IMR-90 (cell line): ENCODE results near the gene DENND6A. TPM values are rescaled to one million over a fixed set of nuclear protein-coding genes. Genes with fewer than 3 reads are reported as not detected.

Experiments used
- ATAC-seq: fragments of 200-7000 bp; cut with Tn5 transposase; 2 replicates; pipeline ENCODE4 v1.9.1; 2020; ENCODE audit warnings: low read depth, mild to moderate bottlenecking, moderate library complexity
- BruUV-seq: library from RNA; stranded (reverse); fragments of 400-500 nt; replicated peaks from 2 replicates; lab custom pipeline; 2021; lab: Mats Ljungman, UMichigan
- CTCF ChIA-PET: fragments of 300-600 bp; formaldehyde crosslinking; extraction: SDS; loops from one replicate; lab custom pipeline; 2021; ENCODE audit warnings: antibody characterized with exemption; lab: Yijun Ruan, JAX
- POLR2A ChIA-PET: fragments of 300-600 bp; sonication (Branson Sonifier 250); formaldehyde crosslinking; loops from one replicate; lab custom pipeline; 2022; ENCODE audit warnings: antibody characterized with exemption; ENCODE audit not compliant: unreplicated experiment; lab: Charles Lee
- DNase-seq: peaks from one replicate; pipeline ENCODE4 v3.0.0; 2013
- H2AFZ ChIP-seq: replicated peaks from 2 replicates; pipeline ENCODE3; 2013; ENCODE audit warnings: low read length, mild to moderate bottlenecking; ENCODE audit not compliant: poor library complexity
- H2AK5ac ChIP-seq: 2 replicates; pipeline ENCODE4 v1.6.1; 2013; ENCODE audit warnings: low read depth, low read length, inconsistent platforms
- H2AK9ac ChIP-seq: replicated peaks from 2 replicates; pipeline ENCODE3; 2013; ENCODE audit warnings: mild to moderate bottlenecking, low read depth, low read length, moderate library complexity; ENCODE audit not compliant: poor library complexity
- H2BK120ac ChIP-seq: 2 replicates; pipeline ENCODE4 v1.6.1; 2013; ENCODE audit warnings: low read depth, low read length, inconsistent platforms
- H2BK15ac ChIP-seq: 3 replicates; pipeline ENCODE4 v1.6.1; 2013; ENCODE audit warnings: low read depth, low read length, inconsistent platforms
- H2BK20ac ChIP-seq: 2 replicates; pipeline ENCODE4 v1.6.1; 2013; ENCODE audit warnings: low read depth, mild to moderate bottlenecking, inconsistent platforms, low read length, moderate library complexity
- H2BK5ac ChIP-seq: 2 replicates; pipeline ENCODE4 v1.6.1; 2013; ENCODE audit warnings: mild to moderate bottlenecking, low read depth, low read length, inconsistent platforms; ENCODE audit not compliant: poor library complexity, severe bottlenecking
- H3K14ac ChIP-seq: replicated peaks from 2 replicates; pipeline ENCODE4 v1.6.1; 2013; ENCODE audit warnings: low read depth, low read length, inconsistent platforms
- H3K18ac ChIP-seq: 2 replicates; pipeline ENCODE4 v1.6.1; 2013; ENCODE audit warnings: low read depth, low read length, control low read depth
- H3K23ac ChIP-seq: 2 replicates; pipeline ENCODE4 v1.6.1; 2013; ENCODE audit warnings: low read depth, low read length, inconsistent platforms
- H3K27ac ChIP-seq: 2 replicates; pipeline ENCODE4 v1.5.1; 2013; ENCODE audit warnings: mild to moderate bottlenecking, control low read depth, low read length; ENCODE audit not compliant: insufficient read depth
- H3K27me3 ChIP-seq: 2 replicates; pipeline ENCODE4 v1.6.1; 2013; ENCODE audit warnings: low read length; ENCODE audit not compliant: control insufficient read depth, insufficient read depth
- H3K36me3 ChIP-seq: 2 replicates; pipeline ENCODE4 v1.6.1; 2013; ENCODE audit warnings: low read length, mixed read lengths; ENCODE audit not compliant: control insufficient read depth, insufficient read depth
- H3K4ac ChIP-seq: 2 replicates; pipeline ENCODE4 v1.6.1; 2013; ENCODE audit warnings: low read depth, low read length, inconsistent platforms
- H3K4me1 ChIP-seq: 2 replicates; pipeline ENCODE4 v1.6.1; 2013; ENCODE audit warnings: low read length, mixed read lengths; ENCODE audit not compliant: control insufficient read depth, insufficient read depth
- H3K4me2 ChIP-seq: 2 replicates; pipeline ENCODE4 v1.6.1; 2013; ENCODE audit warnings: low read depth, mild to moderate bottlenecking, control low read depth, low read length, moderate library complexity
- H3K4me3 ChIP-seq: 2 replicates; pipeline ENCODE4 v1.5.1; 2013; ENCODE audit warnings: low read depth, mild to moderate bottlenecking, control low read depth, low read length, moderate library complexity; ENCODE audit not compliant: insufficient read depth
- H3K56ac ChIP-seq: 2 replicates; pipeline ENCODE4 v1.6.1; 2013; ENCODE audit warnings: low read length, inconsistent platforms; ENCODE audit not compliant: insufficient read depth; ENCODE audit errors: extremely low read depth
- H3K79me1 ChIP-seq, 2 experiments: 2 replicates each; pipeline ENCODE4 v1.6.1; 2013; ENCODE audit warnings: low read length in 2 of 2, inconsistent platforms in 1 of 2, low read depth in 1 of 2
- H3K9ac ChIP-seq: 2 replicates; pipeline ENCODE4 v1.6.1; 2013; ENCODE audit warnings: low read depth, low read length, control low read depth
- H3K9me1 ChIP-seq: 2 replicates; pipeline ENCODE4 v1.6.1; 2013; ENCODE audit warnings: low read length, inconsistent platforms; ENCODE audit not compliant: insufficient read depth
- H3K9me3 ChIP-seq: 2 replicates; pipeline ENCODE4 v1.6.1; 2013; ENCODE audit warnings: low read length; ENCODE audit not compliant: control insufficient read depth, insufficient read depth
- H4K20me1 ChIP-seq: 2 replicates; pipeline ENCODE4 v1.6.1; 2013; ENCODE audit warnings: low read length, inconsistent platforms; ENCODE audit not compliant: insufficient read depth
- H4K5ac ChIP-seq: 2 replicates; pipeline ENCODE4 v1.6.1; 2013; ENCODE audit warnings: mild to moderate bottlenecking, low read depth, low read length, control low read depth
- H4K8ac ChIP-seq, 2 experiments: 2 replicates each; pipeline ENCODE4 v1.6.1; 2013; ENCODE audit warnings: low read depth in 2 of 2, low read length in 2 of 2, control low read depth in 1 of 2, inconsistent platforms in 1 of 2
- H4K91ac ChIP-seq: 2 replicates; pipeline ENCODE4 v1.6.1; 2013; ENCODE audit warnings: low read depth, low read length, inconsistent platforms; ENCODE audit not compliant: insufficient read depth
- BHLHE40 ChIP-seq: fragments of 150-350 bp; IDR thresholded peaks from 2 replicates; pipeline ENCODE4 v1.6.1; 2016; ENCODE audit warnings: mild to moderate bottlenecking, low read depth, low read length
- CEBPB ChIP-seq: IDR thresholded peaks from 2 replicates; pipeline ENCODE4 v1.6.1; 2012; ENCODE audit warnings: low read depth, low read length, improper control_type of control experiment
- CHD1 ChIP-seq: IDR thresholded peaks from 2 replicates; pipeline ENCODE4 v1.6.1; 2012; ENCODE audit warnings: low read depth, low read length, improper control_type of control experiment
- FOS ChIP-seq: fragments of 150-350 bp; IDR thresholded peaks from 2 replicates; pipeline ENCODE4 v1.6.1; 2016; ENCODE audit warnings: low read depth, low read length
- MAFK ChIP-seq: IDR thresholded peaks from 2 replicates; pipeline ENCODE4 v1.6.1; 2012; ENCODE audit warnings: low read depth, low read length, improper control_type of control experiment
- MAZ ChIP-seq: IDR thresholded peaks from 2 replicates; pipeline ENCODE4 v1.6.1; 2012; ENCODE audit warnings: low read depth, mild to moderate bottlenecking, low read length, improper control_type of control experiment, moderate library complexity, borderline replicate concordance
- MXI1 ChIP-seq: IDR thresholded peaks from 2 replicates; pipeline ENCODE4 v1.6.1; 2012; ENCODE audit warnings: low read depth, mild to moderate bottlenecking, low read length, moderate library complexity, borderline replicate concordance
- NFE2L2 ChIP-seq: fragments of 150-350 bp; IDR thresholded peaks from 2 replicates; pipeline ENCODE4 v1.6.1; 2016; ENCODE audit warnings: low read depth, mild to moderate bottlenecking, low read length
- POLR2A ChIP-seq: IDR thresholded peaks from 2 replicates; pipeline ENCODE4 v1.6.1; 2012; ENCODE audit warnings: mild to moderate bottlenecking, low read depth, low read length
- RAD21 ChIP-seq: IDR thresholded peaks from 2 replicates; pipeline ENCODE4 v1.6.1; 2012; ENCODE audit warnings: low read length, improper control_type of control experiment
- RCOR1 ChIP-seq: IDR thresholded peaks from 2 replicates; pipeline ENCODE4 v1.6.1; 2012; ENCODE audit warnings: mild to moderate bottlenecking, low read length, improper control_type of control experiment; ENCODE audit not compliant: insufficient replicate concordance
- RFX5 ChIP-seq: IDR thresholded peaks from 2 replicates; pipeline ENCODE4 v1.8.0; 2012; ENCODE audit warnings: low read depth, mild to moderate bottlenecking, low read length, moderate library complexity
- SMC3 ChIP-seq: fragments of 150-350 bp; IDR thresholded peaks from 2 replicates; pipeline ENCODE4 v1.6.1; 2016; ENCODE audit warnings: low read depth, mild to moderate bottlenecking, antibody characterized with exemption, low read length, moderate library complexity
- WGBS, 2 experiments: methylation state at CpG; one replicate each; pipeline versions ENCODE4 v1.1.5 to v1.1.7; 2013; ENCODE audit warnings: missing lambda C conversion rate in 2 of 2; ENCODE audit not compliant: insufficient read length in 1 of 2; ENCODE audit errors: extremely low coverage in 2 of 2; 5-methylcytosine and 5-hydroxymethylcytosine counted together
- dilution Hi-C: fragments of 300-500 bp; cut with HindIII; formaldehyde crosslinking; loops from one replicate; pipeline ENCODE4 v1.14.3; 2018; ENCODE audit warnings: low sequenced_read_pairs; ENCODE audit not compliant: unreplicated experiment
- in situ Hi-C: fragments of 300-500 bp; cut with MboI; formaldehyde crosslinking; loops from 3 replicates; pipeline ENCODE4 v1.14.3; 2019; ENCODE audit warnings: low sequenced_read_pairs, inconsistent platforms, mixed read lengths
- intact Hi-C: fragments of 100-400 bp; cut with micrococcal nuclease; formaldehyde crosslinking; loops from 2 replicates; pipeline ENCODE4 v1.10.0; 2022
- polyA plus RNA-seq, 3 experiments: library from polyadenylated mRNA; depleted of rRNA; stranded (reverse); fragments of >200 nt; gene quantifications; 2 replicates each; pipeline ENCODE4 v1.2.3, GENCODE V29; 2012; ENCODE audit warnings: low replicate concordance in 1 of 3
- total RNA-seq: library from RNA; depleted of rRNA; stranded (reverse); fragments of >200 nt; gene quantifications from 2 replicates; pipeline ENCODE4 v1.2.3, GENCODE V29; 2012
- TF ChIP-seq, protein P1 (sequence below): conservative IDR thresholded peaks from 2 replicates; pipeline ENCODE4 v1.5.1; 2012; ENCODE audit warnings: mild to moderate bottlenecking, low read depth, low read length, improper control_type of control experiment
- TF ChIP-seq, protein P2 (sequence below): fragments of 150-350 bp; IDR thresholded peaks from 2 replicates; pipeline ENCODE4 v1.6.1; 2017; ENCODE audit warnings: mild to moderate bottlenecking, antibody characterized with exemption, low read length, low read depth
- TF ChIP-seq, protein P3 (sequence below): fragments of 150-350 bp; IDR thresholded peaks from 2 replicates; pipeline ENCODE4 v1.6.1; 2016; ENCODE audit warnings: low read depth, mild to moderate bottlenecking, low read length, moderate library complexity, borderline replicate concordance

The DENND6A gene
- total and polyA plus RNA-seq, 2 of the 4 experiments (the other 2 are of a cell fraction): 3.8 to 9.0 TPM

DNA sequence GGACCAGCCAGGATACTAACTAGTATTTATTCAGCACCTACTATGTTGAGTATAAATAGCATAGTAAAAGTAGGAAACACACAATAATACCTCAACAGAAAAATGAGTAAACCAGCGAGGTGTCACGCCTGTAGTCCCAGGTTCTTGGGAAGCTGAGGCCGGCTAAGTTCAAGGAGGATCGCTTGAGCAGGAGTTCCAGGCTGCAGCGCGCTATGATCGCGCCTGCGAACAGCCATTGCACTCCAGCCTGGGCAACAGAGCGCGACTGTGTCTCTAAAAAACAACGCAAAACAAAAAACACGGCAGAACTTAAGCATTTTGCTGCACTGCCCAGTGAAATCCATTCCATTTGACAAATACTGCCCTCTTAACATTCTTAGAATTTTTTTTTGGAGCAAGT is 1.3 kb upstream of the DENND6A start:
- no TSS peak for BruUV-seq
- no peak overlapping the region for H2BK5ac ChIP-seq
- H3K4me2 ChIP-seq: no peak overlapping the region
- no peak overlapping the region for H3K4me3 ChIP-seq
- H3K79me1 ChIP-seq: peaks cover 12 to 30% of the 10 kb centered on the region in 2 experiments; a peak in 3 of 4 replicates
- H4K20me1 ChIP-seq: peaks cover 6% of the 10 kb centered on the region; the same call in 1 of the 2 replicates
- H2AFZ ChIP-seq: no peak overlapping the region
- H3K56ac ChIP-seq: no peak overlapping the region
- no peak overlapping the region for H3K27ac ChIP-seq
- no peaks in the 10 kb centered on the region for H3K9me3 ChIP-seq
- peaks cover 5% of the 10 kb centered on the region for H3K9me1 ChIP-seq
- H3K9ac ChIP-seq: no peak overlapping the region
- no peaks in the 10 kb centered on the region for H3K36me3 ChIP-seq
- H3K14ac ChIP-seq: no peak overlapping the region
- no peak overlapping the region; a peak in 1 of 4 replicates for H4K8ac ChIP-seq
- WGBS, 2 experiments: 91% methylated on average over 10 of the region's 13 CpGs; no CpG with 5 or more reads in 1 of the 2 experiments
- TF ChIP-seq CEBPB (no peak), RCOR1 (no peak), MAZ (no peak), SMC3 (no peak), MAFK (no peak), RAD21 (no peak), POLR2A (no peak), CHD1 (no peak), RFX5 (no peak), FOS (no peak), MXI1 (no peak), BHLHE40 (no peak), NFE2L2 (no peak)
- TF ChIP-seq, protein P1, sequence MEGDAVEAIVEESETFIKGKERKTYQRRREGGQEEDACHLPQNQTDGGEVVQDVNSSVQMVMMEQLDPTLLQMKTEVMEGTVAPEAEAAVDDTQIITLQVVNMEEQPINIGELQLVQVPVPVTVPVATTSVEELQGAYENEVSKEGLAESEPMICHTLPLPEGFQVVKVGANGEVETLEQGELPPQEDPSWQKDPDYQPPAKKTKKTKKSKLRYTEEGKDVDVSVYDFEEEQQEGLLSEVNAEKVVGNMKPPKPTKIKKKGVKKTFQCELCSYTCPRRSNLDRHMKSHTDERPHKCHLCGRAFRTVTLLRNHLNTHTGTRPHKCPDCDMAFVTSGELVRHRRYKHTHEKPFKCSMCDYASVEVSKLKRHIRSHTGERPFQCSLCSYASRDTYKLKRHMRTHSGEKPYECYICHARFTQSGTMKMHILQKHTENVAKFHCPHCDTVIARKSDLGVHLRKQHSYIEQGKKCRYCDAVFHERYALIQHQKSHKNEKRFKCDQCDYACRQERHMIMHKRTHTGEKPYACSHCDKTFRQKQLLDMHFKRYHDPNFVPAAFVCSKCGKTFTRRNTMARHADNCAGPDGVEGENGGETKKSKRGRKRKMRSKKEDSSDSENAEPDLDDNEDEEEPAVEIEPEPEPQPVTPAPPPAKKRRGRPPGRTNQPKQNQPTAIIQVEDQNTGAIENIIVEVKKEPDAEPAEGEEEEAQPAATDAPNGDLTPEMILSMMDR: no peak
- TF ChIP-seq, protein P2, sequence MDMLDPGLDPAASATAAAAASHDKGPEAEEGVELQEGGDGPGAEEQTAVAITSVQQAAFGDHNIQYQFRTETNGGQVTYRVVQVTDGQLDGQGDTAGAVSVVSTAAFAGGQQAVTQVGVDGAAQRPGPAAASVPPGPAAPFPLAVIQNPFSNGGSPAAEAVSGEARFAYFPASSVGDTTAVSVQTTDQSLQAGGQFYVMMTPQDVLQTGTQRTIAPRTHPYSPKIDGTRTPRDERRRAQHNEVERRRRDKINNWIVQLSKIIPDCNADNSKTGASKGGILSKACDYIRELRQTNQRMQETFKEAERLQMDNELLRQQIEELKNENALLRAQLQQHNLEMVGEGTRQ: no peak
- TF ChIP-seq, protein P3, sequence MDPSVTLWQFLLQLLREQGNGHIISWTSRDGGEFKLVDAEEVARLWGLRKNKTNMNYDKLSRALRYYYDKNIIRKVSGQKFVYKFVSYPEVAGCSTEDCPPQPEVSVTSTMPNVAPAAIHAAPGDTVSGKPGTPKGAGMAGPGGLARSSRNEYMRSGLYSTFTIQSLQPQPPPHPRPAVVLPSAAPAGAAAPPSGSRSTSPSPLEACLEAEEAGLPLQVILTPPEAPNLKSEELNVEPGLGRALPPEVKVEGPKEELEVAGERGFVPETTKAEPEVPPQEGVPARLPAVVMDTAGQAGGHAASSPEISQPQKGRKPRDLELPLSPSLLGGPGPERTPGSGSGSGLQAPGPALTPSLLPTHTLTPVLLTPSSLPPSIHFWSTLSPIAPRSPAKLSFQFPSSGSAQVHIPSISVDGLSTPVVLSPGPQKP: no peak
- H2AK9ac ChIP-seq: no peak overlapping the region
- POLR2A ChIA-PET: no interaction called here
- dilution Hi-C loops (no loop called here), in situ Hi-C loops (no loop called here), intact Hi-C loops (no loop called here)
- H3K18ac ChIP-seq: no peak overlapping the region
- H2BK20ac ChIP-seq: no peak overlapping the region
- CTCF ChIA-PET: no interaction called here
- H3K23ac ChIP-seq: no peak overlapping the region
- no peak overlapping the region for H2BK15ac ChIP-seq
- H4K91ac ChIP-seq: no peak overlapping the region
- H3K4me1 ChIP-seq: no peaks in the 10 kb centered on the region
- no peak overlapping the region for H4K5ac ChIP-seq
- no peak overlapping the region for H2BK120ac ChIP-seq
- no peaks in the 10 kb centered on the region for H3K27me3 ChIP-seq
- H3K4ac ChIP-seq: no peak overlapping the region
- no peak overlapping the region for H2AK5ac ChIP-seq
- ATAC-seq (no peak), DNase-seq (no peak)
